HG03139 (cell line): ENCODE data around the gene XAGE2.
"Not testable (repeated sequence)": the region's sequence is repeated elsewhere in the genome, so short reads cannot be mapped to it uniquely, and the experiment has no call there.

ENCODE experiments used
- ATAC-seq: cut with Tn5 transposase; IDR thresholded peaks from one replicate; pipeline ENCODE4 v1.9.1; 2021; ENCODE audit not compliant: unreplicated experiment

XAGE2 gene, protein sequence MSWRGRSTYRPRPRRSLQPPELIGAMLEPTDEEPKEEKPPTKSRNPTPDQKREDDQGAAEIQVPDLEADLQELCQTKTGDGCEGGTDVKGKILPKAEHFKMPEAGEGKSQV

DNA sequence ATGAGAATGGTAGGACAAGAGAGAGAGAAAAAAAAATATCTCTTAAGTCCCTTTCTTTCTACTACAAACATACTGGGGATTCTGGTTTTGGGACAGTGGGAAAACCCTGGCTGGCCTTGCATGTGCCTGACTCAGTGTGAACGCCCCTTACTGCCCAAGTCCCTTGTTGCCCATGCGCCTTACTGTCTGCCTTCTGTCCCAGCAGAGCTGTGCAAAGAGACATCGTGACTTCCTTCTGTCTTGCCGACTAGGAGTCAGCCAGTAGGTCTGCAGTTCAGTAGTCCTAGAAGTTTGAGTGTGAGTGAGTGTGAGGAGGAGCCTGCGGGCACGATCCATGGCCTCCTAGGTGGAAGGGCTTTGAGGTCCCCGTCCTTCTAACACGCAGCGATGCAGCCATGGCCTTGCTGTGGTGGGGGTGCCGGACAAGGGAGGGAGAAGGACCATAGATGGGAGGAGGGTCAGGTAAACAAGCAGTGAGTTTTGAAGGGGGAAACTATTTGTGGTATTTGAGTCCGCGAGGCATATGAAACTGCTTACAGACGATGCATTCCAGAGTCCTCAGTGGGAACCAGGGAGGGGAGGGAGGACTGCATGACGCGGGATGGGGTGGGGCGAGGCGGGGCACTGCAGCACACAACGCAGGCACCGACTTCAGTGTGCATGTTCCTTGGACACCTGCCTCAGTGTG lies at the start of gene XAGE2:
TSS of gene XAGE2 (plus strand) at position 654 of the 688 bp plus-strand sequence. CDS start 994 bp downstream, outside the sequence.
- no peak for ATAC-seq

- no peak for ATAC-seq
Measured at GRCh38 chrX:52337410-52337809, 31.4 kb upstream of the XAGE2 start.

GRCh38 chrX:52341493-52341892 lies 27.3 kb upstream of the XAGE2 start:
- ATAC-seq, result no peak

DNA sequence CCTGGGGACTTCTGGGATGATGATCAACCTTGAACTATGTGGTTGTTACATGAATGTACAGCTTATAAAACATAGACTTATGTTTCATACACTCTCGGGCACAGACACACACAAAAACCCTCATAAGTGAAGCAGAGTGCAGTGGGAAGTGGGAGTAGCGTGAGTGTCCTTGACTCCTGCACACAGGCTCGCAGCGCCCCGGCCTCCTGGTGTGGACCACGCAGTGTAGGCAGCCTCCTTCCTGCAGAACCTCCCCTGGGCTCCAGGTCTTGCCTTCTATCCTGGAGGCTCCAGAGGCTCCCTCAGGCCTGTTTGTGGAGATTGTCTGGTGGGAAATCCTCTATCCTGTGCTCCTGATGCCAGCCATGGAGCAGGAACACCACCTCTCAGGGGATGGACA lies 25.7 kb upstream of the XAGE2 start:
- ATAC-seq, result not testable (repeated sequence)

GRCh38 chrX:52345402-52345801 lies 23.4 kb upstream of the XAGE2 start:
- not testable (repeated sequence) for ATAC-seq

DNA sequence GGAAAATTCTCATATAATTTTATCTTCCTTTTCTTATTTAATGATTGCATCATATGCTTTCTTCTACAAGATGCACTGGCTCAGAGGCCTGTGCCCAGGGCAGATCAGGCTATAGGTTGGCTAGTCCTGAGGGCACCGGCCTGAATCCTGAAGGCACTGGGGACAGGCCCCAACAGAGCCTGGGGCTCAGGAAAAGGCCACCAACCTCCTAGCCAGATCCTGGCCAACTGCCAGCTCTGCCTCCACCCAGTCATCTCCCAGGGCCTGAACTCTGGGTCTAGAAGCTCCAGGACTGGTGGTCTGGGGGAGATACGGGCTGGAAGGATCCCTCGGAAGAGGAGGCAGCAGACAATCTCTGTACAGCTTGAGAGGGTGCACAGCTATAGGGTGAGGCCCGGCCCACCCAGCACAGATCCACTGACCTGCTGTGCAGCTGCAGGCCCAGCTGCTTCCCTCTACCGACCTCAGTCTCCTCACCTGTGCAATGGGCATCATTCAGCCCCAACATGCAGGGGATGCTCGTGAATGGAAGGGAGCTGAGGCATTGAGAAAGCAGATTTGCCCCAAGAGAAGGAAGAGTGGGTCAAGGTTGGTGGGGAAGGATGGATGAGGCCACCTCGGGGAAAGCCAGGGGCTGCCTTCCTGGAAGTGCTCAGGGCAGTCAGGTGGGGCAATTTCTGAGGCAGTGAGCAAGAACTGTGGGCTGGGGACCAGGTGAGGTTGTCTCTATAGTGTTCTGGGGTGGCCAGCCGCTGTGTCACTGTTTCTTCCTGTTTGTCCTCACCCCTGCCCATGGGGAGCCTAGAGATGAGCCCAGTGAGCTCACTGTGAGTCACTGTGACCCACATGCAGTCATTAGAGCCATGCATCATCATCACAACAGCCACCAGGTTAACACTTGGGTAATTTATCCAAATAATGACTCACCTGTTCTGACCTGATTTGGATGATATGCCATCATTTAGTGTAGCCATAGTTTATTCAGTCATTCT lies 22.4 kb upstream of the XAGE2 start:
- ATAC-seq, result no peak

DNA sequence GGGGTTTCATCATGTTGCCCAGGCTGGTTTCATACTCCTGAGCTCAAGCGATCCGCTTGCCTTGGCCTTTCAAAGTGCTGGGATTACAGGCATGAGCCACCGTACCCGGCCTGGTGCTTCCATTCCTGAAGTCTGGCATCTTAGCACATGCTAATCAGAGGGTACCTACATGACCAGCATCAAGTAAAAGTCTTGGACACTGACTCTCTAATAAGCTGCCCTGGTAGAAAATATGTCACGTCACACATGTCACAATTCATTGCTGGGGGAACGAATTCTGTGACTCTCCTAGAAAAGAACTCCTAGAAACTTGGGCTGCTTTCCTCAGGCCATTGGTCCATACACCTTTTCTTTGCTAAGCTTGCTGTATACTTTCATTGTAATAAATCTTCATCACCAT lies 19.1 kb upstream of the XAGE2 start:
- ATAC-seq, result no peak

GRCh38 chrX:52352551-52352950 lies 16.3 kb upstream of the XAGE2 start:
- no peak for ATAC-seq

DNA sequence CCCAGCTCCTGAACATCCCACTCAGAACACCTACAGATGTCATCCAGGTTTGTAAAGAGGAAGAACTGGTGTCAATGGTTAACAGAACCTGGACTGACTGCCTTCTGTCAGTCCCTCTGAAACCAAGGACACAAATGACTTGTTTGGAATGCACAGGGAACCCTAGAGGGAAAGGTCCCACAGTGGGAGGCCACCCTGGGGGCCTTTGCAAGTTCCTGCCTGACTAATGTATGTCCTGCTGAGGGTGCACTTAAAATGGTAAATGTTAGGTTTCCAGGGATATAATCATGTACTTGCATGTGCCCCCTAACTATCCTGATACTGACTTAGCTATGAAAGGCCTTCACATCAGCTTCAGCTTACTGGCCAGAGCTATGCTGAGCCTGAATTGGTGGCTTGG lies 15.0 kb upstream of the XAGE2 start:
- no peak for ATAC-seq

GRCh38 chrX:52355108-52355507 lies 13.7 kb upstream of the XAGE2 start:
- no peak for ATAC-seq

DNA sequence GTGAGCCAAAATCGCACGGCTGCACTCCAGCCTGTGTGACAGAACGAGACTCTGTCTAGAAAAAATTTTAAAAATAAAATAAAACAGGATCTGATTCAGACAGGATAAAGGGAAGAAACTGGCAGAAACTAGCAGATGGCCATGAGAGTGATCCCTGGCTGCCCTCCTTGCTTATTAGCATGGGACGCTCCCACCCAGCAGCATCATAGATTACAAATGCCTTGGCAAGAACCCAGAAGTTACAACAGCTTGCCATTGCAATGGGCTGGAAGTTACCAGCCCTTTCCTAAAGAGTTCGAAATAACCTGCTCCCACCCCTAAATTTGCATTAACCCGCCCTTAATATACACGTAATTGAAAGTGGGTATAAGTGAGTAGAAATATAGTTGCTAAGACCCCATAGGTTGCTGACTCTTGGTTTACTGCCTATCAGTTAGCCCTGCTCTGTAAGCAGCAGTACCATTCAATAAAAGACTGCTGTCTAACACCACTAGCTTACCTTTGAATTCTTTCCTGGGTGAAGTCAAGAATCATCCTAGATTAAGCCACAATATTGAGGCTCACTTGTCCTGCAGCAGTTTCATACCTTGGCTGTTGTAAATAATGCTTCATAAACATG lies 9.1 kb upstream of the XAGE2 start:
- no peak for ATAC-seq

DNA sequence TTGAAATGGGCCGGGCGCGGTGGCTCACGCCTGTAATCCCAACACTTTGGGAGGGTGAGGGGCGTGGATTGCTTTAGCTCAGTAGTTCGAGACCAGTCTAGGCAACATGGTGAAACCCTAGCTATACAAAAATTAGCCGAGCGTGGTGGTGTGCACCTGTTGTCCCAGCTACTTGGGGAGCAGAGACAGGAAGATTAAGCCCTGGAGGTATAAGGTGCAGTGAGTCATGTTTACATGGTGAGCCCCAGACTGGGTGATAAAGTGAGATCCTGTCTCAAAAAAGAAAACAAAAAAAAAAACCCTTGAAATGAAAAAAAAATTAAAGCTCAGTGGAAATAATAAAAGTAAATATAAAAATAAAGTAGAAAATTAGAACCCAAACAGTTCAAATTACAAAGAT lies 6.9 kb upstream of the XAGE2 start:
- ATAC-seq, result no peak

- no peak for ATAC-seq
Measured at GRCh38 chrX:52363247-52363883, 5.5 kb upstream of the XAGE2 start.

- ATAC-seq, result no peak
Measured at GRCh38 chrX:52378870-52379269, 10.0 kb downstream of the XAGE2 start.

DNA sequence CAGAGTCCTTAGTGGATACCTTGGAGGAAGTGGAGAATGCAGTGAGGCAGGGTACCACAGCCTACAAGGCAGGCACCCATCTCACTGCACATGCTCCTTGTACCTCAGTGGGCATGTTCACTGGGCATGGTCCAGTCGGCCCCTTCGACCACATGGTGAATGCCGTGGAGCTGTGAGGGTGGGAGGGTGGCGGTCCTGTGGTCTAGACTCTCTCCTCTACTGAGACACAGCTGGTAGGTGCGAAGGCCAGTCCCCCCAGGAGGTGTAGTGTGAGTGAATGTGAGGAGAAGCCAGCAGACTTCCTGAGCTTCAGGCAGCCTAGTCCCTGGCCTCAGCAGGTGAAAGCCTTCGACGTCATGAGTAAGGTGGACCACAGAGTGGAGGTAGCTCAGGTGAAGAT lies 12.2 kb downstream of the XAGE2 start:
- ATAC-seq, result no peak

- no peak for ATAC-seq
Measured at GRCh38 chrX:52410439-52411394, 41.9 kb downstream of the XAGE2 start.

GRCh38 chrX:52415304-52415703 lies 46.5 kb downstream of the XAGE2 start:
- ATAC-seq, result no peak

- no peak for ATAC-seq
Measured at GRCh38 chrX:52416816-52417215, 48.0 kb downstream of the XAGE2 start.

DNA sequence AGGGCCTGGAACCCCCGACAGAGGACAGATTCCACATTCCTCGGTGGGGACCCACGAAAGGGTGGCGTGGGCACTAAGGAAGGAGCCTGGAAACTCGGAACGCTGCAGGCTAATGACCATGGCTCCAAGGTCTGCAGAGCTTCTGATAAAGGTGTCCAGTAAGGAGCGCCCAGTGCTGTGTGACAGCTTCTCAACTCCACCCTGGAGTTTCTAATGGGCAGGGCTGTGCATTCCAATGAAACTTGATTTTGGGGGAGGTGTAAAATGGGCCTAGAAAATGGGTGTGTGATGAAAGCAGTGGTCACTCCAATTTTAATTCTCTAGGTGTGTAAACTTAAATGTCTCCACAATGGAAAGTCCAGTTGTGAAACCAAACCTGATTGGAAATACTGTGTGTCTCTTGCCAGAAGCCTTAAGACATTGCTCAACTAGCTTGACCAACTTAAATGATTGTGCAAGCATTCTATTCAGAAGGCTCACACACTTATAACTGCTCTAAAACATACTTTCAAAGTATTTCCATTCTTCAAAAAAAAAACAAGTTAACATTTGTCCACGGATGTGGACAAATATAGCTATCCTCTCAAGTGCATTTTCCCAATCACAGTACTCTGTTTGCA lies 52.1 kb downstream of the XAGE2 start:
- no peak for ATAC-seq
